Endometrial microvascular endothelial cells (primary cell): ENCODE results near the gene TESK2. TPM values are rescaled to one million over a fixed set of nuclear protein-coding genes. Genes with fewer than 3 reads are reported as not detected.
"Not testable (repeated sequence)": the region's sequence is repeated elsewhere in the genome, so short reads cannot be mapped to it uniquely, and the experiment has no call there.

Experiments used
- in situ Hi-C: cut with HindIII; loops from 2 replicates; pipeline ENCODE4 v1.10.0; 2017; ENCODE audit warnings: low sequenced_read_pairs, low pct_unique_long_range_greater_than_20kb; ENCODE audit errors: inconsistent ontology term
- total RNA-seq: library from RNA; depleted of rRNA; stranded (reverse); fragments of >200 nt; gene quantifications from one replicate; pipeline ENCODE4 v1.2.3, GENCODE V29; 2015; ENCODE audit errors: inconsistent ontology term

Gene TESK2
- total RNA-seq, 1 donor from 2014 or later: 0.37 TPM

DNA sequence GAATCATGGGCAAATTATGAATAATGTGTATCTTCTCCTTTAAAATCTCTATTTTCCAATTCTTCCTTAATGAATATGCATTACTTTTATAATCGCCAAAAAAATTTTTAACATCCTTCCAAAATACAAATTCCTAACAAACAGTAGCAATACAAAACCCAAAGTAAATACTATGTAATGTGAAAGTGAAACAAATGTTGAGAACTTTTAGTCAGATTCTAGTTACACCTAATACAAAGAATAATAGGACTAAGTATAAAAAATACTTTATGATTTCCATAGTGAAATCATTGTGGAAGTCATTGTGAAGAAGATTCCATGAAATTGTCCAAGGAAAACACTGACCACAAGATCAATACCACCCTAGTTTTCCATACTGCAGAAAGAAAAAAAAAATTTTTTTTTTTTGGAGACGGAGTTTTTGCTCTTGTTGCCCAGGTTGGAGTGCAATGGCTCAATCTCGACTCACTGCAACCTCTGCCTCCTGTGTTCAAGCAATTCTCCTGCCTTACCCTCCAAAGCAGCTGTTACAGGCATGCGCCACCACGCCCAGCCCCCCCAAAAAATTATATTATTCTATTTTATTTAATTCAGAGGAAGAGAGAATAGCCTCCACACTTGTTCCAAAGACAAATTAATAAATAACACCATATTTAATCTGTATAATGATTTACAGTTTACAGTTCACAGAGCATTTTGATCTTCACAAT, 11.8 kb downstream of the TESK2 start:
- in situ Hi-C loops: no loop called here

- in situ Hi-C loops: no loop called here
Observed at GRCh38 chr1:45478121-45478814, 12.7 kb downstream of the TESK2 start.

DNA sequence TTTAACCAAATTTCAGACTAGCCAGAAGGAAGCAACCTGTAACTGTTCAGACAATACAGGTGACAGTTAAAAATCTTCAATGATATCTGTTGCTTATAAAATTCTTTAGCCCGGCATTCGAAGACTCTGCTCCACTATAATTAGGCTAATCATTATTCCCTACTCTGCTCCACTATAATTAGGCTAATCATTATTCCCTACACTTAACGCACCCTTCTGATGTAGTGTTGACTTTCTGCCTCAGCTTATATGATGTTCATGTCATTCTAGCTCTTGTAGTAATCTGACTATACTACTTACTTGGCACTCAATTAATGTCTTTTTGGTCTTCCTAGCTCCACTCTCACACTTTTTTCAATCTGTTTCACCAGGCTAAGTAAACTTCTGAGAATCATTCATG, 13.3 kb downstream of the TESK2 start:
- in situ Hi-C loops: no loop called here

DNA sequence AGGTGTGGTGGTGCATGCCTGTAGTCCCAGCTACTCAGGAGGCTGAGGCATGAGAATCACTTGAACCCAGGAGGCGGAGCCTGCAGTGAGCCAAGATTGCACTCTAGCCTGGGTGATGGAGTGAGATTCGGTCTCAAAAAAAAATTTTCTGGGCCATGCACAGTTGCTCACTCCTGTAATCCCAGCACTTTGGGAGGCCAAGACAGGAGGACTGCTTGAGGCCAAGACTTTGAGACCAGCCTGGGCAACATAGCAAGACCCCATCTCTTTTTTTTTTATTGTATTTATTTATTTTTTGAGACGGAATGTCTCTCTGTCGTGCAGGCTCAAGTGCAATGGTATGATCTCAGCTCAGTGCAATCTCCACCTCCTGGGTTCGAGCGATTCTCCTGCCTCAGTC, 16.8 kb downstream of the TESK2 start:
- in situ Hi-C loops: not testable (repeated sequence)

GRCh38 chr1:45473302-45473701, 17.7 kb downstream of the TESK2 start:
- in situ Hi-C loops: no loop called here

- in situ Hi-C loops: no loop called here
Observed at GRCh38 chr1:45470306-45470798, 20.6 kb downstream of the TESK2 start.

GRCh38 chr1:45467353-45467752, 23.6 kb downstream of the TESK2 start:
- in situ Hi-C loops: not testable (repeated sequence)

GRCh38 chr1:45465277-45465676, 25.7 kb downstream of the TESK2 start:
- in situ Hi-C loops: no loop called here

DNA sequence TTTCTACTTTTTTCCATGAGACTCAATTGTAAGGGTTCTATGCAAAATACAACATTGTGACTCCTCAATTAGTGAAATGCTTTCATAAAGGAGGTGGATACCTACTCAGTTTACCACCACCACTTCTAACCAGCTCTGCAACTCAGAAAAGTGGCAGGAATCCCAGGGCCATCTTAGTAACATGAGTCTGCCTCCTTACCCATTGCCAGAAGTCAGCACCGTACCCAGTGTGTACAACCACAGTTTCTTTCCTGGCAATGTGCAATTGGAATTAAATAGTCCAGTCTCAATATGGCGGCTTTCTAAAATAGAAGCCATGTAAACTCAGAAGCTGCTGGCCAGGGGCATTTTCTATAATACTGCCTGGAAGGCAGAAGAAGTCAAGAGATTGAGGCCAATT, 32.1 kb downstream of the TESK2 start:
- in situ Hi-C loops: no loop called here

GRCh38 chr1:45456531-45456930, 34.4 kb downstream of the TESK2 start:
- in situ Hi-C loops: no loop called here

GRCh38 chr1:45455162-45455561, 35.8 kb downstream of the TESK2 start:
- in situ Hi-C loops: no loop called here

DNA sequence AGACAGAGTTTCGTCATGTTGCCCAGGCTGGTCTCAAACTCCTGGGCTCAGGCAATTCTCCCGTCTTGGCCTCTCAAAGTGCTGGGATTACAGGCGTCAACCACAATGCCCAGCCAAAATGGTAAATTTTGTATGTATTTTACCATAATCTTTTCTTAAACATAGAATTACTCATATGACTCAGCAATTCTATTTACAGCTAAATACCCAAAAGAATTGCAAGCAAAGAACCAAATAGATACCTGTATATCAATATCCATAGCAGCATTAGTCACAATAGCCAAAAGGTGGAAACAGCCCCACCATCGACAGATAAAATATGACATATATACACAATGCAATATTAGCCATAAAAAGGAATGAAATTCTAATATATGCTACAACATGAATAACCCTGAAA, 36.5 kb downstream of the TESK2 start:
- in situ Hi-C loops: no loop called here

DNA sequence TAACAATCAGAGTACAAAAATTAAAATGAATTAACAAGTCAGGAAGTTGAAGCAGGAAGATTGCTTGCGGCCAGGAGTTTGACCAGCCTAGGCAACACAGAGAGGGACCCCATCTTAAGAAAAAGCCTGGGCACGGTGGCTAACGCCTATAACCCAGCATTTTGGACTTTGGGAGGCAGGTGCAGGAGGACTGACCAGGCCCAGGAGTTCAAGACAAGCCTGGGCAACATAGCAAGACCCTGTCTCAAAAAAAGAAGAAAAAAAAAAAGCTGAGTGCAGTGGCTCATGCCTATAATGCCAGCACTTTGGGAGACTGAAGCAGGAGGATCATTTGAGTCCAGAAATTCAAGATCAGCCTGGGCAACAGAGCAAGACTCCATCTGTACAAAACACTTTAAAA, 38.5 kb downstream of the TESK2 start:
- in situ Hi-C loops: no loop called here

GRCh38 chr1:45448357-45448756, 42.6 kb downstream of the TESK2 start:
- in situ Hi-C loops: no loop called here

GRCh38 chr1:45446950-45447672, 43.9 kb downstream of the TESK2 start:
- in situ Hi-C loops: no loop called here

DNA sequence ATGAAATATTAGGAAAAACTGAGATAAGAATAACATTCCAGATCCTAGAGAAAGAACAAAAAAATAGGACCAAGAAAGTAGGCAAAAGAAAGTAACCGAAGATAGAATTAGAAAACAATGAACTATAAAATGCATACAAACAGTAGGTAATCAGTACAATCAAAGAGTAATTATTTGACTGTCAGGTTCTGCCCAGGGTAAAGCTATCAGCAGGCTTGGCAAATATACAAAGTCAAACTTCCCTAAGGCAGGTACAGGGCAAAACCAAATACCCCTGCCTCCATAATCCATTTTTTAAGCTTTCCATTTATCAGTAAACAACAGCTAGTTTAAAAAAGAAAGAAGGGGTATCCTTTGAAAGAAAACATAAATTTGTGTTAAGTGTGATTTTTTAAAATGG, 44.4 kb downstream of the TESK2 start:
- in situ Hi-C loops: no loop called here

- in situ Hi-C loops: no loop called here
Observed at GRCh38 chr1:45444609-45445131, 46.3 kb downstream of the TESK2 start.

GRCh38 chr1:45443580-45444446, 47.1 kb downstream of the TESK2 start:
- in situ Hi-C loops: no loop called here

DNA sequence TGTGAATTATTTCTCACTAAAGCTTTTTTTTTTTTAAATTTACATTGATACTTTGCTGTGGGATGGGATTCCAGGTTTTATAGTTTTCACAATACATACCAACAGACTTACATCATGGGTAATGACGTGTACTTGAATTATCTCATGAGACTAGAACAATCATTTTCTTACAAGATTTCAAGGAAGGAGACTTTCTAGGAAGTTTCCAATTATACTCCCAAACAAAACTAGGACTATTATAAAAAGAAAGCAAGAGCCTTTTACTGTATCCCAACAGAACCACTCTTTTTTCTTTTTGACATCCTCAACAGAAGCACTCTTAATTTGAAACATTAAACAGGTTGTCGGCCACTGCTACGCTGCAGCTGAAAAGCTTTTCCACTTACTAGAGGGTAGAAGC, 48.7 kb downstream of the TESK2 start:
- in situ Hi-C loops: no loop called here
